HEK293 (cell line): ENCODE results near the gene TIMM17B.

Experiments
- CTCF ChIA-PET: fragments of 350-600 bp; formaldehyde crosslinking; extraction: SDS; loops from one replicate; lab custom pipeline; 2021; ENCODE audit warnings: antibody characterized with exemption; lab: Yijun Ruan, JAX
- POLR2A ChIA-PET: fragments of 300-600 bp; formaldehyde crosslinking; extraction: SDS; loops from one replicate; lab custom pipeline; 2020; ENCODE audit warnings: antibody characterized with exemption, inconsistent platforms; lab: Yijun Ruan, JAX
- H3K27ac ChIP-seq: fragments of 200-500 bp; sonication (Bioruptor generic); 2 replicates; pipeline ENCODE4 v1.5.1; 2014; ENCODE audit warnings: low read depth, low read length, control low read depth, inconsistent platforms; ENCODE audit errors: extremely low read depth
- H3K36me3 ChIP-seq, 2 experiments: fragments of 200-500 bp in 1 of 2; sonication (Bioruptor generic) in 1 of 2; 1 replicate in 1 of 2; 2 replicates in 1 of 2; pipeline ENCODE4 v1.5.1; 2014 to 2017; ENCODE audit warnings: inconsistent platforms in 2 of 2, low read length in 2 of 2; ENCODE audit not compliant: control insufficient read depth in 2 of 2, insufficient read depth in 1 of 2
- H3K4me1 ChIP-seq: fragments of 200-500 bp; sonication (Bioruptor generic); 2 replicates; pipeline ENCODE4 v1.5.1; 2014; ENCODE audit warnings: mild to moderate bottlenecking, low read length, inconsistent platforms; ENCODE audit not compliant: control insufficient read depth, insufficient read depth
- H3K4me3 ChIP-seq: 2 replicates; pipeline ENCODE4 v1.5.1; 2011; ENCODE audit warnings: low read depth, mild to moderate bottlenecking, control low read depth, low read length, moderate library complexity
- H3K9me3 ChIP-seq: fragments of 200-500 bp; sonication (Bioruptor generic); 2 replicates; pipeline ENCODE4 v1.5.1; 2014; ENCODE audit warnings: low read depth, low read length, inconsistent platforms; ENCODE audit not compliant: control insufficient read depth, insufficient read depth
- AEBP2 ChIP-seq: fragments of 450-650 bp; formaldehyde crosslinking; IDR thresholded peaks from 2 replicates; pipeline ENCODE4 v1.5.1; 2016; ENCODE audit warnings: missing biosample characterization, missing genetic modification characterization, borderline replicate concordance
- BCL11A ChIP-seq: fragments of 450-650 bp; formaldehyde crosslinking; IDR thresholded peaks from 2 replicates; pipeline ENCODE4 v1.5.1; 2016; ENCODE audit warnings: low read depth, missing biosample characterization, missing genetic modification characterization
- EGR2 ChIP-seq: fragments of 450-650 bp; formaldehyde crosslinking; IDR thresholded peaks from 2 replicates; pipeline ENCODE4 v1.5.1; 2016; ENCODE audit warnings: low read depth, missing biosample characterization, missing genetic modification characterization
- HOXD13 ChIP-seq: sonication (generic); formaldehyde crosslinking; IDR thresholded peaks from 2 replicates; pipeline ENCODE4 v1.8.0; 2022; ENCODE audit warnings: missing genetic modification reagents, borderline replicate concordance
- KLF10 ChIP-seq: fragments of 450-650 bp; IDR thresholded peaks from 2 replicates; pipeline ENCODE4 v1.5.1; 2018; ENCODE audit warnings: missing biosample characterization, mild to moderate bottlenecking, missing genetic modification characterization
- MZF1 ChIP-seq: fragments of 450-650 bp; formaldehyde crosslinking; IDR thresholded peaks from 2 replicates; pipeline ENCODE4 v1.5.1; 2017; ENCODE audit warnings: missing biosample characterization, missing genetic modification characterization, borderline replicate concordance
- PBX3 ChIP-seq: sonication (generic); formaldehyde crosslinking; IDR thresholded peaks from 2 replicates; pipeline ENCODE4 v1.8.1; 2022; ENCODE audit warnings: mild to moderate bottlenecking, moderate library complexity, missing genetic modification reagents
- WT1 ChIP-seq: fragments of 450-650 bp; formaldehyde crosslinking; IDR thresholded peaks from 2 replicates; pipeline ENCODE4 v1.5.1; 2016; ENCODE audit warnings: missing biosample characterization, missing genetic modification characterization
- ZBTB6 ChIP-seq: fragments of 450-650 bp; formaldehyde crosslinking; IDR thresholded peaks from 2 replicates; pipeline ENCODE4 v1.5.1; 2017; ENCODE audit warnings: missing biosample characterization, missing genetic modification characterization
- ZEB2 ChIP-seq: fragments of 450-650 bp; formaldehyde crosslinking; IDR thresholded peaks from 2 replicates; pipeline ENCODE4 v1.5.1; 2016; ENCODE audit warnings: missing biosample characterization, missing genetic modification characterization
- ZFP41 ChIP-seq: fragments of 450-650 bp; formaldehyde crosslinking; IDR thresholded peaks from 2 replicates; pipeline ENCODE4 v1.5.1; 2016; ENCODE audit warnings: missing biosample characterization, missing genetic modification characterization, borderline replicate concordance
- ZFP69B ChIP-seq: fragments of 450-650 bp; formaldehyde crosslinking; IDR thresholded peaks from 2 replicates; pipeline ENCODE4 v1.5.1; 2016; ENCODE audit warnings: missing biosample characterization, missing genetic modification characterization
- ZNF10 ChIP-seq: fragments of 450-650 bp; formaldehyde crosslinking; IDR thresholded peaks from 2 replicates; pipeline ENCODE4 v1.5.1; 2017; ENCODE audit warnings: missing biosample characterization, missing genetic modification characterization
- ZNF121 ChIP-seq: fragments of 450-650 bp; formaldehyde crosslinking; IDR thresholded peaks from 2 replicates; pipeline ENCODE4 v1.5.1; 2016; ENCODE audit warnings: missing biosample characterization, missing genetic modification characterization
- ZNF146 ChIP-seq: fragments of 450-650 bp; formaldehyde crosslinking; IDR thresholded peaks from 2 replicates; pipeline ENCODE4 v1.5.1; 2016; ENCODE audit warnings: missing biosample characterization, missing genetic modification characterization
- ZNF184 ChIP-seq: fragments of 450-650 bp; IDR thresholded peaks from 2 replicates; pipeline ENCODE4 v1.5.1; 2018; ENCODE audit warnings: missing biosample characterization, mild to moderate bottlenecking, missing genetic modification characterization
- ZNF2 ChIP-seq: fragments of 450-650 bp; formaldehyde crosslinking; IDR thresholded peaks from 2 replicates; pipeline ENCODE4 v1.5.1; 2016; ENCODE audit warnings: missing biosample characterization, missing genetic modification characterization
- ZNF23 ChIP-seq: fragments of 450-650 bp; formaldehyde crosslinking; IDR thresholded peaks from 2 replicates; pipeline ENCODE4 v1.5.1; 2016; ENCODE audit warnings: missing biosample characterization, missing genetic modification characterization, borderline replicate concordance
- ZNF248 ChIP-seq: fragments of 450-650 bp; formaldehyde crosslinking; IDR thresholded peaks from 2 replicates; pipeline ENCODE4 v1.5.1; 2017; ENCODE audit warnings: missing biosample characterization, missing genetic modification characterization
- ZNF354C ChIP-seq: fragments of 450-650 bp; formaldehyde crosslinking; IDR thresholded peaks from 2 replicates; pipeline ENCODE4 v1.5.1; 2016; ENCODE audit warnings: missing biosample characterization, missing genetic modification characterization, low read depth, borderline replicate concordance
- ZNF416 ChIP-seq: fragments of 450-650 bp; formaldehyde crosslinking; IDR thresholded peaks from 2 replicates; pipeline ENCODE4 v1.5.1; 2016; ENCODE audit warnings: missing biosample characterization, missing genetic modification characterization
- ZNF433 ChIP-seq: fragments of 450-650 bp; formaldehyde crosslinking; IDR thresholded peaks from 2 replicates; pipeline ENCODE4 v1.5.1; 2016; ENCODE audit warnings: missing biosample characterization, missing genetic modification characterization, low read depth
- ZNF514 ChIP-seq: fragments of 450-650 bp; formaldehyde crosslinking; IDR thresholded peaks from 2 replicates; pipeline ENCODE4 v1.5.1; 2016; ENCODE audit warnings: missing biosample characterization, missing genetic modification characterization
- ZNF530 ChIP-seq: fragments of 450-650 bp; formaldehyde crosslinking; IDR thresholded peaks from 2 replicates; pipeline ENCODE4 v1.5.1; 2016; ENCODE audit warnings: low read depth, missing biosample characterization, missing genetic modification characterization
- ZNF544 ChIP-seq: fragments of 450-650 bp; formaldehyde crosslinking; IDR thresholded peaks from 2 replicates; pipeline ENCODE4 v1.5.0; 2017; ENCODE audit warnings: missing biosample characterization, missing genetic modification characterization
- ZNF560 ChIP-seq: fragments of 450-650 bp; formaldehyde crosslinking; IDR thresholded peaks from 2 replicates; pipeline ENCODE4 v1.5.1; 2017; ENCODE audit warnings: missing biosample characterization, missing genetic modification characterization, borderline replicate concordance
- ZNF585B ChIP-seq: fragments of 450-650 bp; formaldehyde crosslinking; IDR thresholded peaks from 2 replicates; pipeline ENCODE4 v1.5.1; 2016; ENCODE audit warnings: missing biosample characterization, missing genetic modification characterization
- ZNF621 ChIP-seq: fragments of 450-650 bp; formaldehyde crosslinking; IDR thresholded peaks from 2 replicates; pipeline ENCODE4 v1.5.1; 2017; ENCODE audit warnings: missing biosample characterization, missing genetic modification characterization
- ZNF623 ChIP-seq: fragments of 450-650 bp; formaldehyde crosslinking; IDR thresholded peaks from 2 replicates; pipeline ENCODE4 v1.5.1; 2016; ENCODE audit warnings: missing biosample characterization, missing genetic modification characterization
- ZNF624 ChIP-seq: fragments of 450-650 bp; formaldehyde crosslinking; IDR thresholded peaks from 2 replicates; pipeline ENCODE4 v1.5.1; 2017; ENCODE audit warnings: missing biosample characterization, missing genetic modification characterization
- ZNF747 ChIP-seq: fragments of 450-650 bp; formaldehyde crosslinking; IDR thresholded peaks from 2 replicates; pipeline ENCODE4 v1.5.1; 2016; ENCODE audit warnings: missing biosample characterization, missing genetic modification characterization
- ZSCAN16 ChIP-seq: fragments of 450-650 bp; formaldehyde crosslinking; IDR thresholded peaks from 2 replicates; pipeline ENCODE4 v1.5.1; 2016; ENCODE audit warnings: missing biosample characterization, missing genetic modification characterization
- TF ChIP-seq, protein P1 (sequence below): fragments of 450-650 bp; formaldehyde crosslinking; IDR thresholded peaks from 2 replicates; pipeline ENCODE4 v1.5.1; 2016; ENCODE audit warnings: missing biosample characterization, missing genetic modification characterization

The TIMM17B gene

GRCh38 chrX:48902776-48903175 is 5.2 kb upstream of the TIMM17B start (continued):
- TF ChIP-seq ZNF2 (tag by site-specific recombination) (no peak), ZNF624 (tag by site-specific recombination) (no peak), HOXD13 (no peak), ZNF416 (tag by site-specific recombination) (no peak), WT1 (tag by site-specific recombination) (no peak), MZF1 (no peak), ZNF585B (tag by site-specific recombination) (no peak), ZNF544 (no peak)
- TF ChIP-seq, all 188 proteins: peak for 0

GRCh38 chrX:48902135-48902534 is 4.6 kb upstream of the TIMM17B start:
- Histone ChIP-seq H3K27ac (no peak overlapping the region), H3K9me3 (no peaks in the 10 kb centered on the region), H3K4me1 (no peaks in the 10 kb centered on the region), H3K4me3 (no peak overlapping the region), H3K36me3 (peaks cover 19 to 71% of the 10 kb centered on the region in 2 experiments; a peak in 2 of 3 replicates)
- TF ChIP-seq ZNF747, result no peak
- no peak for TF ChIP-seq KLF10 (tag by site-specific recombination)
- no peak for TF ChIP-seq ZEB2 (tag by site-specific recombination)
- TF ChIP-seq PBX3 (CRISPR knock-in tag), result no peak
- no peak for TF ChIP-seq BCL11A (tag by site-specific recombination)
- TF ChIP-seq ZNF433 (tag by site-specific recombination), result no peak
- TF ChIP-seq ZNF23, result no peak
- no peak for TF ChIP-seq ZNF530 (tag by site-specific recombination)
- TF ChIP-seq ZSCAN16, result no peak
- no peak for TF ChIP-seq ZNF248 (tag by site-specific recombination)
- no peak for TF ChIP-seq ZNF10 (tag by site-specific recombination)
- TF ChIP-seq ZNF354C (tag by site-specific recombination), result no peak
- no peak for TF ChIP-seq ZNF623 (tag by site-specific recombination)
- no peak for TF ChIP-seq ZNF560 (tag by site-specific recombination)
- no peak for TF ChIP-seq EGR2 (tag by site-specific recombination)
- no peak for TF ChIP-seq ZNF514
- no peak for TF ChIP-seq WT1 (tag by site-specific recombination)
- TF ChIP-seq ZBTB6 (tag by site-specific recombination), result no peak
- CTCF ChIA-PET, result no interaction called here
- POLR2A ChIA-PET, result interaction anchor here (0.6 to 2.8 kb wide), 3 partner anchors 10 to 149 kb away, joined by 3 to 10 read pairs (median 8); partner anchors contain the start of gene SLC35A2

- no peak overlapping the region for H3K4me3 ChIP-seq
- CTCF ChIA-PET, result interaction anchor here (0.6 kb wide), 1 partner anchor 16 kb away, joined by 3 read pairs; no protein-coding TSS in a partner anchor
- H3K9me3 ChIP-seq, result no peaks in the 10 kb centered on the region
- no peak overlapping the region for H3K27ac ChIP-seq
- POLR2A ChIA-PET, result interaction anchor here (1.8 kb wide), 1 partner anchor 11 kb away, joined by 6 read pairs; the partner anchor contains the start of gene SLC35A2
- peaks cover 19 to 64% of the 10 kb centered on the region in 2 experiments; a peak in 2 of 3 replicates for H3K36me3 ChIP-seq
- no peaks in the 10 kb centered on the region for H3K4me1 ChIP-seq
- TF ChIP-seq ZNF623 (tag by site-specific recombination) (no peak), ZNF146 (tag by site-specific recombination) (no peak), AEBP2 (no peak), ZNF184 (tag by site-specific recombination) (no peak), ZFP41 (tag by site-specific recombination) (no peak), ZNF621 (tag by site-specific recombination) (no peak), ZFP69B (tag by site-specific recombination) (no peak), ZNF121 (tag by site-specific recombination) (no peak), ZNF248 (tag by site-specific recombination) (no peak)
- TF ChIP-seq, protein P1, sequence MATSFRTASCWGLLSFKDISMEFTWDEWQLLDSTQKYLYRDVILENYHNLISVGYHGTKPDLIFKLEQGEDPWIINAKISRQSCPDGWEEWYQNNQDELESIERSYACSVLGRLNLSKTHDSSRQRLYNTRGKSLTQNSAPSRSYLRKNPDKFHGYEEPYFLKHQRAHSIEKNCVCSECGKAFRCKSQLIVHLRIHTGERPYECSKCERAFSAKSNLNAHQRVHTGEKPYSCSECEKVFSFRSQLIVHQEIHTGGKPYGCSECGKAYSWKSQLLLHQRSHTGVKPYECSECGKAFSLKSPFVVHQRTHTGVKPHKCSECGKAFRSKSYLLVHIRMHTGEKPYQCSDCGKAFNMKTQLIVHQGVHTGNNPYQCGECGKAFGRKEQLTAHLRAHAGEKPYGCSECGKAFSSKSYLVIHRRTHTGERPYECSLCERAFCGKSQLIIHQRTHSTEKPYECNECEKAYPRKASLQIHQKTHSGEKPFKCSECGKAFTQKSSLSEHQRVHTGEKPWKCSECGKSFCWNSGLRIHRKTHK (tag by site-specific recombination), result no peak
These were observed 3.5 kb upstream of the TIMM17B start for GRCh38 chrX:48901069-48901468.
